NB4 (cell line): ENCODE results near the gene KCNA2.

ENCODE experiments used
- DNase-seq: peaks from one replicate; pipeline ENCODE4 v3.0.0; 2010; ENCODE audit warnings: low read depth
- H3K4me3 ChIP-seq: one replicate; pipeline ENCODE4 v1.5.1; 2011; ENCODE audit warnings: mild to moderate bottlenecking, low read depth, low read length, moderate library complexity
- CTCF ChIP-seq: IDR thresholded peaks from one replicate; pipeline ENCODE4 v1.5.1; 2012; ENCODE audit warnings: low read depth, low read length
- MAX ChIP-seq: IDR thresholded peaks from 2 replicates; pipeline ENCODE4 v1.6.1; 2011; ENCODE audit warnings: low read depth, low read length
- MYC ChIP-seq: IDR thresholded peaks from 2 replicates; pipeline ENCODE4 v1.6.1; 2011; ENCODE audit warnings: low read depth, low read length
- POLR2A ChIP-seq: IDR thresholded peaks from 2 replicates; pipeline ENCODE4 v1.6.1; 2011; ENCODE audit warnings: mild to moderate bottlenecking; ENCODE audit not compliant: insufficient read length; ENCODE audit errors: extremely low read depth

KCNA2 gene

GRCh38 chr1:110588486-110588885 is 17.7 kb downstream of the KCNA2 start:
- DNase-seq, result no peak
- no peak overlapping the region for H3K4me3 ChIP-seq
- TF ChIP-seq POLR2A, result no peak
- TF ChIP-seq MYC, result no peak
- no peak for TF ChIP-seq CTCF
- TF ChIP-seq MAX, result no peak

GRCh38 chr1:110587906-110588305 is 18.3 kb downstream of the KCNA2 start:
- no peak for TF ChIP-seq MYC
- TF ChIP-seq CTCF, result no peak
- TF ChIP-seq MAX, result no peak
- DNase-seq, result no peak
- H3K4me3 ChIP-seq, result no peak overlapping the region

- TF ChIP-seq CTCF, result no peak
- TF ChIP-seq MAX, result no peak
- no peak for TF ChIP-seq MYC
- no peak for TF ChIP-seq POLR2A
- no peak overlapping the region for H3K4me3 ChIP-seq
- DNase-seq, result no peak
Observed at GRCh38 chr1:110585481-110585880, 20.7 kb downstream of the KCNA2 start.

GRCh38 chr1:110584045-110584444 is 22.1 kb downstream of the KCNA2 start:
- no peak overlapping the region for H3K4me3 ChIP-seq
- TF ChIP-seq MAX, result no peak
- no peak for TF ChIP-seq CTCF
- no peak for DNase-seq

- DNase-seq, result no peak
- TF ChIP-seq POLR2A, result no peak
- no peak for TF ChIP-seq MYC
- TF ChIP-seq MAX, result no peak
- no peak for TF ChIP-seq CTCF
- no peak overlapping the region for H3K4me3 ChIP-seq
Observed at GRCh38 chr1:110583505-110583904, 22.7 kb downstream of the KCNA2 start.

- TF ChIP-seq CTCF (no peak), MYC (no peak), MAX (no peak), POLR2A (no peak)
- no peak overlapping the region for H3K4me3 ChIP-seq
- DNase-seq, result no peak
Observed at GRCh38 chr1:110582378-110582777, 23.8 kb downstream of the KCNA2 start.
